B cell (primary cell): ENCODE data around the gene HTT. TPM values are rescaled to one million over a fixed set of nuclear protein-coding genes. Genes with fewer than 3 reads are reported as not detected.

Source experiments
- ATAC-seq: fragments of 200-7000 bp; cut with Tn5 transposase; one replicate; pipeline ENCODE4 v1.10.0; 2021; ENCODE audit warnings: low read depth, mild to moderate bottlenecking, moderate number of reproducible peaks, moderate library complexity
- CTCF ChIA-PET: fragments of 350-600 bp; sonication (Branson Sonifier 250); formaldehyde crosslinking; loops from one replicate; lab custom pipeline; 2021; ENCODE audit warnings: antibody characterized with exemption, inconsistent platforms; lab: Charles Lee
- POLR2A ChIA-PET: fragments of 350-600 bp; sonication (Branson Sonifier 250); formaldehyde crosslinking; loops from one replicate; lab custom pipeline; 2021; ENCODE audit warnings: antibody characterized with exemption; lab: Charles Lee
- DNase-seq: peaks from one replicate; pipeline ENCODE4 v3.0.0; 2013
- H2AFZ ChIP-seq: 2 replicates; pipeline ENCODE4 v1.6.1; 2012; ENCODE audit warnings: mild to moderate bottlenecking, low read depth, low read length; ENCODE audit not compliant: insufficient read depth, poor library complexity, severe bottlenecking
- H3K27ac ChIP-seq, 2 donors: 1 replicate in 1 of 2; 2 replicates in 1 of 2; pipeline ENCODE4 v1.5.1; 2012 to 2013; ENCODE audit warnings: low read length in 2 of 2, mild to moderate bottlenecking in 2 of 2, moderate library complexity in 1 of 2
- H3K27me3 ChIP-seq, 4 experiments: fragments of 200-600 bp in 1 of 4; sonication (generic) in 1 of 4; replicated peaks in 1 of 4; 1 replicate in 2 of 4; 2 replicates in 2 of 4; pipeline versions ENCODE4 v1.6.1 to v1.7.0; 2013 to 2016; ENCODE audit warnings: low read length in 3 of 4, mild to moderate bottlenecking in 2 of 4, mixed read lengths in 1 of 4, moderate library complexity in 1 of 4; ENCODE audit not compliant: insufficient read depth in 4 of 4, control insufficient read depth in 3 of 4; ENCODE audit errors: control extremely low read depth in 1 of 4
- H3K36me3 ChIP-seq, 2 experiments: replicated peaks in 1 of 2; 1 replicate in 1 of 2; 2 replicates in 1 of 2; pipeline versions ENCODE4 v1.6.1 to v1.7.1; 2013; ENCODE audit warnings: low read length in 1 of 2; ENCODE audit not compliant: insufficient read depth in 2 of 2, control insufficient read depth in 1 of 2; ENCODE audit errors: control extremely low read depth in 1 of 2, extremely low read depth in 1 of 2
- H3K4me1 ChIP-seq, 2 donors: fragments of 200-600 bp in 1 of 2; sonication (generic) in 1 of 2; 1 replicate in 1 of 2; 2 replicates in 1 of 2; pipeline versions ENCODE4 v1.5.1 to v1.6.1; 2013 to 2017; ENCODE audit warnings: low read length in 2 of 2; ENCODE audit not compliant: control insufficient read depth in 2 of 2, insufficient read depth in 2 of 2
- H3K4me2 ChIP-seq: replicated peaks from 2 replicates; pipeline ENCODE3; 2012; ENCODE audit warnings: mild to moderate bottlenecking, low read depth, low read length; ENCODE audit not compliant: poor library complexity, severe bottlenecking
- H3K4me3 ChIP-seq, 5 experiments: fragments of 200-600 bp in 1 of 5; sonication (generic) in 1 of 5; 1 replicate in 3 of 5; 2 replicates in 2 of 5; pipeline versions ENCODE4 v1.5.1 to v1.7.0; 2011 to 2016; ENCODE audit warnings: low read length in 4 of 5, mild to moderate bottlenecking in 4 of 5, low read depth in 2 of 5, control low read depth in 1 of 5, moderate library complexity in 1 of 5; ENCODE audit not compliant: insufficient read depth in 1 of 5; ENCODE audit errors: control extremely low read depth in 1 of 5, extremely low read depth in 1 of 5
- H3K79me2 ChIP-seq: fragments of 200-600 bp; sonication (generic); one replicate; pipeline ENCODE4 v1.6.0; 2016; ENCODE audit warnings: low read length; ENCODE audit not compliant: control insufficient read depth, insufficient read depth
- H3K9ac ChIP-seq: fragments of 200-600 bp; sonication (generic); 2 replicates; pipeline ENCODE4 v1.6.1; 2017; ENCODE audit warnings: mild to moderate bottlenecking, low read length, moderate library complexity
- H3K9me3 ChIP-seq, 3 donors: one replicate each; pipeline versions ENCODE4 v1.6.1 to v1.7.1; 2013; ENCODE audit warnings: low read length in 2 of 3; ENCODE audit not compliant: control insufficient read depth in 2 of 3, insufficient read depth in 1 of 3; ENCODE audit errors: control extremely low read depth in 1 of 3
- H4K20me1 ChIP-seq: 2 replicates; pipeline ENCODE4 v1.6.0; 2012; ENCODE audit warnings: mild to moderate bottlenecking, low read length; ENCODE audit not compliant: insufficient read depth, control insufficient read depth, poor library complexity, severe bottlenecking
- H3K27ac Mint-ChIP-seq: one replicate; pipeline ENCODE4 v1.8.0; 2021; ENCODE audit warnings: mixed read lengths
- H3K27me3 Mint-ChIP-seq: one replicate; pipeline ENCODE4 v1.8.0; 2021; ENCODE audit warnings: mixed read lengths
- H3K4me1 Mint-ChIP-seq: one replicate; pipeline ENCODE4 v1.8.0; 2021; ENCODE audit warnings: mixed read lengths
- H3K4me3 Mint-ChIP-seq: one replicate; pipeline ENCODE4 v1.8.0; 2021; ENCODE audit warnings: mixed read lengths
- H3K9me3 Mint-ChIP-seq: one replicate; pipeline ENCODE4 v1.8.0; 2022; ENCODE audit warnings: mixed read lengths; ENCODE audit not compliant: insufficient read depth
- CTCF ChIP-seq: fragments of 200-600 bp; IDR thresholded peaks from one replicate; pipeline ENCODE4 v1.8.0; 2022; ENCODE audit warnings: antibody characterized with exemption, mild to moderate bottlenecking
- EZH2 ChIP-seq: IDR thresholded peaks from 2 replicates; pipeline ENCODE4 v1.6.1; 2012; ENCODE audit warnings: borderline replicate concordance, low read depth, mild to moderate bottlenecking, moderate library complexity, low read length; ENCODE audit not compliant: insufficient read depth, poor library complexity, severe bottlenecking
- WGBS: methylation state at CpG from one replicate; pipeline ENCODE4 v1.1.5; 2013; ENCODE audit warnings: missing lambda C conversion rate; ENCODE audit not compliant: insufficient coverage; 5-methylcytosine and 5-hydroxymethylcytosine counted together
- intact Hi-C: fragments of 100-400 bp; cut with micrococcal nuclease; formaldehyde crosslinking; loops from one replicate; pipeline ENCODE4 v1.10.0; 2022
- polyA plus RNA-seq: library from polyadenylated mRNA; depleted of rRNA; stranded (reverse); fragments of >200 nt; gene quantifications from 2 replicates; pipeline ENCODE4 v1.2.3, GENCODE V29; 2012
- total RNA-seq, 2 donors: library from RNA; stranded (reverse); fragments of 120-200 nt in 1 of 2; gene quantifications; 1 replicate in 1 of 2; 2 replicates in 1 of 2; pipeline versions ENCODE4 v1.2.3 to v1.2.4, GENCODE V29; 2013 to 2022

The HTT gene
- total and polyA plus RNA-seq, 2 donors (not counting 1 experiment from before 2014, with no cell fraction given) = 52.8 to 195 TPM

GRCh38 chr4:3040452-3041191 lies 33.9 kb upstream of the HTT start:
- Histone ChIP-seq H3K4me3 (peak overlapping the region; percentile 19 to 81 (median 77)), H3K4me2 (peak overlapping the region; percentile 96), H3K27me3 (no peaks in the 10 kb centered on the region), H3K4me1 (peaks cover 50 to 83% of the 10 kb centered on the region in 2 donors), H4K20me1 (no peaks in the 10 kb centered on the region), H2AFZ (peak overlapping the region; percentile 74), H3K27ac (peak overlapping the region; percentile 89 to 97), H3K9me3 (peaks cover 0 to 6% (median 3%) of the 10 kb centered on the region in 3 donors), H3K9ac (peak overlapping the region; percentile 81), H3K36me3 (no peaks in the 10 kb centered on the region), H3K79me2 (peaks cover 13% of the 10 kb centered on the region)
- ChIA-PET POLR2A (interaction anchor here (1.0 kb wide), 2 partner anchors 34 to 77 kb away, joined by 3 to 6 read pairs; partner anchors contain the start of genes GRK4, HTT and NOP14), CTCF (interaction anchor here (1.0 to 2.0 kb wide), 5 partner anchors 62 to 88 kb away, joined by 3 to 9 read pairs (median 4); no protein-coding TSS in a partner anchor)
- intact Hi-C loops = loop anchor here (10.0 kb wide), 3 partner anchors 196 to 444 kb away; partner anchors contain the start of gene ADD1
- DNase-seq (peak; percentile 64), ATAC-seq (peak; percentile 31)
- no peaks in the 10 kb centered on the region for H3K27me3 Mint-ChIP-seq
- no peaks in the 10 kb centered on the region for H3K9me3 Mint-ChIP-seq
- peak overlapping the region; percentile 95 for H3K4me3 Mint-ChIP-seq
- peak overlapping the region; percentile 98 for H3K27ac Mint-ChIP-seq
- WGBS = 36% methylated on average over 19 of the region's 28 CpGs
- TF ChIP-seq CTCF = no peak
- TF ChIP-seq EZH2 = no peak
- peaks cover 68% of the 10 kb centered on the region for H3K4me1 Mint-ChIP-seq
